GM21576 (cell line): Measurements from ENCODE around the gene CNGB1.
"Not testable (repeated sequence)": the region's sequence is repeated elsewhere in the genome, so short reads cannot be mapped to it uniquely, and the experiment has no call there.

Experiments used
- ATAC-seq: cut with Tn5 transposase; IDR thresholded peaks from one replicate; pipeline ENCODE4 v1.9.1; 2021; ENCODE audit warnings: mild to moderate bottlenecking, moderate library complexity; ENCODE audit not compliant: unreplicated experiment

Gene CNGB1

DNA sequence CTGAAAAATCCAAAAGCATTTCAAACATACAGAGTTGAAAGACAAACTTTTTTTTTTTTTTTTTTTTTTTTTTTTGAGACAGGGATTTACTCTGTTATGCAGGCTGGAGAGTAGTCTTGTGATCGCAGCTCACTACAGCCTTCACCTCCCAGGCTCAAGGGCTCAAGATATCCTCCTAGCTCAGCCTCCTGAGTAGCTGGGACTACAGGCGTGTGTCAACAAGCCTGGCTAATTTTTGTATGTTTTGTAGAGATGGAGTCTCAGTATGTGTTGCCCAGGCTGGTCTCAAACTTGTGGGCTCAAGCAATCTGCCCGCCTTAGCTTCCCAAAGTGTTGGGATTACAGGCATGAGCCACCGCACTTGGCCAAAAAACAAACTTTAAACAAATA is 104.4 kb downstream of the CNGB1 start:
- no peak for ATAC-seq

DNA sequence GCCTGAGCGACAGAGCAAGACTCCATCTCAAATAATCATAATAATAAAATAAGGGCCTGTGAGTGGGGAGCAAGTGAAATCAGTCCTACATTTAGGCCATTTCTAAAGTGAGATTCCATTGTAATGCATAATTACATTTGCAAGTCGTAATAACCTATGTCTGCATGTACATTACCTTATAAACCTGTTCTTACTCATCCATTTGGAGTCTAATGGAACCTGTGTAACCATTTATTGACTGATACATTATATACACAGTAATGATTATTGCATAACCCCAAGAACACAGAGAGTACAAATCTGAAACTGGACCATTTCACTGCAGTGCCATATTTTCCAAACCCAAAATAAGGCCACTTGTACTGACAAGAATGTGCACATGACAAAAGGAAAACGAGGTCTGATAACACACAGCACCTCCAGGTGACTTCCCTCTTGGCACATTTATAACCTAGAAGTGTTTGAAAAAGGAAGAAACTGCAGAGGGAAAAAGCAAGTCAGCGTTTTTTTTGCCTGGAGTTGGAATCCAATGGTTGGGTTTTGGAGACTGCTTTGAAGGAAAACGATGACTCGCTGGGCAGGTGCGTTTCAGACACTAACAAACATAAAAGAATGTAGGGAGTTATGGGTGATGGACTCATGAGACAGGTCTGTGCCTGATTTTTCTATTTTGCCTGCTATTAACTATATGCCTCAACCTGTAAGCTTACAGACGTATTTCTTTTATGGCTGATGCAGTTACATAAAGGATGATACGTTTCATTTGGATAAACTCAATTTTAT is 105.0 kb downstream of the CNGB1 start:
- ATAC-seq = no peak

DNA sequence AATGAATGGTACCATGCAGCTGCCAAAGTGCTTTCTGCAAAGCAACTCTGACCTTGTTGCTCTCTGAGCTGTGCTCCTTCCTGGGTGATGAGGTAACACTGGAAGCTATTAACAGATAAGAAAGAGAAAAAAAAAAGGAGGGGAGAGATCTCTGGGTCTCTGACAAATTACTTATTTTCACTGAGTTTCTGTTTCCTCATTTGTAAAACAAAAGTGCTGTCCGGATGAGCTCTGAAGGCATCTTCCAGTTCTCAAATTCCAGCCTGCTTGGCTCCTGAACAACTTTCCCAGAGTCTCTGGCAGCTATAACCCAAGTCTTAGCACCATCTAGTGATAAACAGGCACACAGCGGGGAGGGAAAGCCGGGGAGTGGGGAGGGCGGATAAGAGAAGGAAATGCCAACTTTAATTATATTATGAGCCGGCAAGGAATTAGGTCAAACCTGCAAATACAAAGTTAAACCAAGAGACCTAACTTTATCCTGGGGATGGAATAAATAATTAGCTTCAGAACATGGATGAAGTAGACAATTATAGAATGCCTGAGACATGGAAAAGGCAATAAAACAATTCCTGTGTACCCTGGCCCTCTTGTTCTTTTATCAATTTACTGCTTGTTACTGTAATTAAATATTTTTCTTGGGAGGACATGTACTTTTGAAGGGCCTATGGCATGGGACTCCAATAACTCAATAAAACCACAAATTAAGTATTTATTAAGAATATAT is 107.3 kb downstream of the CNGB1 start:
- ATAC-seq = no peak

DNA sequence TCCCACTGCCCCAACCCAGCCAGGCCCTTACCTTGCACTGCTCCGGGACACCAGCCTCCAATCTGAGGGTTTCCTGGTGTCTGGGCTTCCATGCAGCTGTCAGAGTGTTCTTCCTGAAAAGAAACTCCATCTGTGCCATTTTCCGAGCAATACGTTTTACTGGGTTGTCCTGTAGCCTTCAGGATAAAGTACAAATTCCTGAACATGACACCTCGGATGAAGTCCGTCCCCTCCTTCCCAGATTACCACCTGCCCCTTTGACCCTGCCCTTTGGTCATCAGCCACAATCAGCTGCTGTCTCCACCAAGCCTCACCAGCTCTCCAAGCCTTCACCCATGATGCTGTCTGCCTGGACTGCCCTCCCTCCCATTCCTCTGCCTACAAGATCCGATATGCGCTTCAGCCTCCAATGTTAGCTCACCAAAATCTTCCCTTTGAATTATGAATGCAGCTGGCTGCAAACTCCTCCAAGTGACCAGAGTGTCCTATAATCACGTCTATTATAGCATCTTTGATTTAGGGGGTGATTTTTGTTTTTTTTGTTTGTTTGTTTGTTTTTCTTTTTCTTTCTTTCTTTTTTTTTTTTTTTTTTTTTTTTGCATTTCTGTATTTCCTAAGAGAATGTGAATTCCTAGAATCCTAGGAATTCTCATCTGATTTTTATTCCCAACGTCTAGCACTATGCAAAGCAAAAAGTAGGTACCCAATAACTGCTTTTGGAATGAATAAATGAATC is 108.1 kb downstream of the CNGB1 start:
- ATAC-seq = no peak

DNA sequence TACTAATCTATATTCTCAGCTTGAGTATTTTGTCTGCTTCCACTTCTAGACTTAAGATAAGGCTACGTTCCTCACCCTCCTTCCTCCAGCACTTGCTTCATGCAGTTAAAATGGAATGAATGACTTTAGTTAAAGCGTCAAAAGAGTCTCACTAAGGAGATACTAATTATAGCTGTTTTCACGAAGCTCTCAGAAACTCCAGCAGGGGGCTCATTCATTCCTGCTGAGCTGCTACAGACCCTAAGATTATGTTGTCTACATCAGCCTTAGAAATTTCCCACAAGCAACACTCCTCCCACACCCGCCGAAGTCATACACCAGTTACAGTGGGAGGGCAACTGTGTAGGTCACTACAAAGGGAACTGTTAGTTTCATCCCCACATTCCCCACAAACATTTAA is 111.6 kb downstream of the CNGB1 start:
- no peak for ATAC-seq

DNA sequence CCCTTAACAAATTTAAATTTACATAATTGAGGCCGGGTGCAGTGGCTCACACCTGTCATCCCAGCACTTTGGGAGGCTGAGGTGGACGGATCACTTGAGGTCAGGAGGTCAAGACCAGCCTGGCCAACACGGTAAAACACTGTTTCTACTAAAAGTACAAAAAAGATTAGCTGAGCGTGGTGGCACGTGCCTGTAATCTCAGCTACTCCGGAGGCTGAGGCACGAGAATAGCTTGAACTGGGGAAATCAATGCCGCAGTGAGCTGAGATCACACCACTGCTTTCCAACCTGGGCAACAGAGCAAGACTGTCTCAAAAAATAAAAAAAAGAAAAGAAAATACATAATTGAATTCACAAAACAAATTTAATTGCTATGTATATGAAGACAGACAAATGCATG is 112.3 kb downstream of the CNGB1 start:
- ATAC-seq = no peak

DNA sequence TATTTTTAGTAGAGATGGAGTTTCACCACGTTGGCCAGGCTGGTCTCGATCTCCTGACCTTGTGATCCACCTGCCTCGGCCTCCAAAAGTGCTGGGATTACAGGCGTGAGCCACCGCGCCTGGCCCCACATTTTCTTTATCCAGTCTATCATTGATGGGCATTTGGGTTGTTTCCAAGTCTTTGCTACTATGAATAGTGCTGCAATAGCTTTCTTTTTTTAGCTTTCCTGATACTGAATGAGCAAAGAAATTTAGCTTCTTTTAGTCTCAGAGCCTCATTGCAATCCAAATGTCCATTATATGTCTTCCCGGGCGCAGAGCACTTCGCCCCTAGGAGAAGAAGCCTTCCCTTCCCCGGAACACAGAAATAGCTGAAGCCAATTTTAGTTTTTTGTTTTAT is 112.9 kb downstream of the CNGB1 start:
- not testable (repeated sequence) for ATAC-seq

DNA sequence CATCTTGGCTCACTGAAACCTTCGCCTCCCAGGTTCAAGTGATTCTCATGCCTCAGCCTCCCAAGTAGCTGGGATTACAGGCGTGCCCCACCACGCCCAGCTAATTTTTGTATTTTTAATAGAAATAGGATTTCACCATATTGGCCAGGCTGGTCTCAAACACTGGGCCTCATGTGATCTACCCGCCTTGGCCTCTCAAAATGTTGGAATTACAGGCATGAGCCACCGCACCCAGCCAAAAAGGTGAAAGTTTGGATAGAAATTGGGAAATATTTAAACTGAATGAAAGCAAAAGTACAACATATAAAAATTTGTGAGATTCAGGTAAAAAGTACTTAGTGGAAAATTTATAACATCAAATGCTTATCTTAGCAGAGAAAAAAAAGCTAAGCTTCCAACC is 115.7 kb downstream of the CNGB1 start:
- no peak for ATAC-seq

DNA sequence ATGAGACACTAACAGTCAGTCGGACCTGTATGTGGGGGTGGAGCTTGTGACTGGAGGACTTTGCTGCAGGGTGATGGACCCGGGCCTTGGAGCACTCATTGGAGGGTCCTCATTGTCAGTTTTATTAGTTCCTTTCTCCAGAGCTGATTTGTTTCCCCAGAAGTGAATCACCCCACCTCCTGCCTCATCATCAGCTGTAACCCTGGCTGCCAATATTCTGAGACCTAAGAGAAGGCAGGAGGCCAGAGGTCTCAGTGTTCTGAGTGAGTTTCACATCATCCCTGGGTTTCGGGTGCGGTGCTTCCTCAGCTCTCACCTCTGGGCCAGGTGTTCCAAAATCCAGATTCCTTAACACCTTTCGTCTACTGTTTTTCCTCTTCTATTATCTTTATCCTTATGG is 118.7 kb downstream of the CNGB1 start:
- ATAC-seq = no peak

DNA sequence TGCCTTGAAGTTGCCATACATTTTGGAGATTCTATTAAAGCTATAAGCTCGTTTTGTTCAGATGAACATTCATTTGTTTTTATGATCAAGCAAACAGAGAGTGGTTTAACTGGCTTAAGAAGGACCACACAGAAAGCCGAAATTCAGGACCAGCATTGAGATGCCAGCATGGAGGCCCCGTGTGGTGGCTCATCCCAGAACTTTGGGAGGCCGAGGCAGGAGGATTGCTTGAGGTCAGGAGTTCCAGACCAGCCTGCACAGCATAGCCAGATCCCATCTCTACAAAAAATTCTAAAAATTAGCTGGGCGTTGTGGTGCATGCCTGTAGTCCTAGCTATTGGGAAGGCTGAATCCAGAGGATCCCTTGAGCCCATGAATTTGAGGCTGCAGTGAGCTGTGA is 122.7 kb downstream of the CNGB1 start:
- no peak for ATAC-seq

DNA sequence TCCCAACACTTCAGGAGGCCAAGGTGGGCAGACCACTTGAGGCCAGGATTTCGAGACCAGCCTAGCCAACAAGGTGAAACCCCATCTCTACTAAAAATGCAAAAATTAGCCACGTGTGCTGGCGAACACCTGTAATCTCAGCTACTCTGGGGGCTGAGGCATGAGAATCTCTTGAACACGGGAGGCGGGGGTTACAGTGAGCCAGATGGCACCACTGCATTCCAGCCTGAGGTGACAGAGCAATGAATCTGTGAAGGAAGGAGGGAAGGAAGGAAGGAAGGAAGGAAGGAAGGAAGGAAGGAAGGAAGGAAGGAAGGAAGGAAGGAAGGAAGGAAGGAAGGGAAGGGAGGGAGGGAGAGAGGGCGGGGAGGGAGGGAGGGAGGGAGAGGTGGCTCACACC is 124.0 kb downstream of the CNGB1 start:
- not testable (repeated sequence) for ATAC-seq

DNA sequence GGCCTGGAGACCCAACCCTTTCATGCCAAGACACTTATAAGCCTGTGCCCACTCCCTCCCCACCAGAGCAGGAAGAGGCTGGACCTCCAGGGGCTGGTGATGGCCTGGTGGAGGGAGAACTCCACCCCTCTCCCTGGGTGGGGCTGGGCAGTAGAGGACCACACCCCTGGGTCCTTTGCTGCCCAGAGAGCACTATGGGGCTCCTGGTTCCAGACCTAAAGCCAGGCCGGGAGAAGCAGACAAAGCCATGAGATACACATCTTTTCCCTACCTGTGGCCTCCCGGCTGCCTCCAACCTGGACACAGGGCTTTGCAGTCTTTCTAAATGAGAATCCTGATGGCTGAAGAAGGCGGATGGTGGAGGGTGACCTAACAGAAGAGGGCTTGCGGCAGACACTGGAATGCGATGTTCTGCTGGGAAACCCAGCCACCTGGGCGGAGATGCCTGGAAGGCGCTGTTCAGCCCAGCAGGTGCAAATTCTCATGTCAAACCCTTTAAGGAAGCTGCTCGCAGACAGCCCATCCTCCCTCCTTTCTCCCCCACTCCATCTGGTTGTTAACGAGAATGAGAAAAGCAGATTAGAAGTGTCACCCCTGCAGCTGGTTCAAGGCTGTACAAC is 124.7 kb downstream of the CNGB1 start:
- ATAC-seq = no peak

DNA sequence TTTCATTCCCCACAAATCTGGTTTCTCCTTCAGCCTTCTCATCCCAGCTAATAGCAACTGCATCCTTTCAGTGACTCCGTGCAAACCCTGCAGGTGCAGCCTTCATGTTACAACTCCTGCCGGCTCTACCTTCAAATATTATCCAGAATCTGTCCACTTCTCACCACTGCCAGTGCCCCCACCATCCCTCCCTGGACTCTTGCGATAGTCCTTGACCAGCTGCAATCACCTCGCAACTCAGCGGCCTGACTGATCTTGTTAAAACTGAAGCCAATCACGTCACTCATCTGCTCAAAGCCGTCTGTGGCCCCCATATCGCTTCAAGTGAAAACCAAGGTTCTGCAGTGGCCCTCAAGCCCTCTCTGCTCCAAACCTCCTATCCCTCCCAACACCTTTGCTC is 125.8 kb downstream of the CNGB1 start:
- no peak for ATAC-seq

DNA sequence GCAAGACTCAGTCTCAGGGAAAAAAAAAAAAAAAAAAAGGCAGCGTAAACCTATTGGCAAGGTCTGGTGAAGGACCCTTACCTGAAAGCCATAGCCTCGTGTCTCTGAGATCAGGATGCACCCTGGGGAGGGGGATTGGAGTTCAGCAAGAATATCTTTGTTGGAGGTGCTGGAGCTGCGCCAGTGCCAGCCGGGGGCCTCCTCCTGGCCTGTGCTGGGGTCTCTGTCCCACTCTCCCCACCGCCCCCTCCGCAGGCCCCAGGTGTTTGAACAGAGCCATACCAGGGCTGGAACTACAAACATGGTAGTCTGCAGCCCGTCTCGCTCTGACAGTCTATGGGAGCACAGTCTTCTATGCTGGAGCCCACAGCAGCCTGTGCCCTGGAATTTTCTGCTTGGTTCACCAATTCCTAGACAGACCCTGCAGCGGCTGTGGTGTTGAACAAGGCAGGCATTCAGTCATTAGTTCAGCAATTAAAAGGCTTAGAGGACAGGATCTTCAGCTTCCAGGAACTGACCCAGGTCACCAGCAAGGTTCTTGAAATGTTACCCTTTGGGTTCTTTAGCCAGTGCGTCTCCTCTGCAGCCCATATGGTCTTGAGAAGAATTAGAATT is 126.4 kb downstream of the CNGB1 start:
- no peak for ATAC-seq

DNA sequence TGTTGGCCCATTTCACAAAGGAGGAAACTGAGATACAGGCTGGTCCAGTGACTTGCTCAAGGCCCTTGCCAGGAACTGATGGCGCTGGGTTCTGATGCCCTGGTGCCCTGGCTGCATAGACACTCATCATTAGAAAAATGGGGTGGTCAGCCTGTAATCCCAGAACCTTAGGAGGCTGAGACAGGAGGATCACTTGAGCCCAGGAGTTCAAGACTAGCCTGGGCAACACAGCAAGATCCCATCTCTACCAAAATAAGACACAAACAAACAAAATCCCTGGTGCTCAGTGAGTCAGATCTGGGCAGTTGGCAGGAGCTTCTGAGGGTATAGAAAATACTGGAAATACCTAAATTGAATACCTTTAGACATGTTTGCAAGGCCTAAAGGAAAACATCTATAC is 127.5 kb downstream of the CNGB1 start:
- no peak for ATAC-seq

DNA sequence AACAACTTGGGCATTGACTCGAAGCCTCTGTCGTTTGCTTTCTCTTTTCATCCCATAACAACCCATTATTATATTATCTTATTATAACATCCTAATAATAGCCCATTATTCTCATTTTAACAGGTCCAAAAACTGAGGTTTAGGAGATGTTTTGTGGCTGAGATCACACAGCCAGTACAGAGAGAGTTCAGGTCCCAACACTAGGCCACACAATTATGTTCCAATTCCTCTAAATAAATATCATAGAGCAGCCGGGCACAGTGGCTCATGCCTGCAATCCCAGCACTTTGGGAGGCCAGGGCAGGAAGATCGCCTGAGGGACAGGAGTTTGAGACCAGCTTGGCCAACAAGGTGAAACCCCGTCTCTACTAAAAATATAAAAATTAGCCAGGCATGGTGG is 128.3 kb downstream of the CNGB1 start:
- no peak for ATAC-seq

DNA sequence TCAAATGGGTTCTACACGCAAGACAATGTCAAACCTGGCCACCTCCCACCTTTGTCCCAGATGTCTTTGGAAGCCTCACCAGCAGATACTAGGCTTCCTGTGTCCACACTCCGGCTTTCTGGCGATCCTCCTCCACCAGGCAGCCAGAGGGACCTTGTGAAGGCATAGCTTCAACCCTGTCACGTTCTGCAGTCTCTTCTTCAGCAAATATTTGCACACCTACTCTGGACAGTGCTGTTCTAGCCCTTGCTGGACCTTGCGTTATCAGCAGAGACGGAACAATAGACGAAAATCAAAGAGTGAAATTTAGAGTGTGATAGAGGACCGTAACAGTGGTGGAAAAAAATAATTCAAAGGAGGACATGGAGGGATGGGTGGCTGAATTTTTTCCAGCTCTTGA is 130.1 kb downstream of the CNGB1 start:
- ATAC-seq = no peak

DNA sequence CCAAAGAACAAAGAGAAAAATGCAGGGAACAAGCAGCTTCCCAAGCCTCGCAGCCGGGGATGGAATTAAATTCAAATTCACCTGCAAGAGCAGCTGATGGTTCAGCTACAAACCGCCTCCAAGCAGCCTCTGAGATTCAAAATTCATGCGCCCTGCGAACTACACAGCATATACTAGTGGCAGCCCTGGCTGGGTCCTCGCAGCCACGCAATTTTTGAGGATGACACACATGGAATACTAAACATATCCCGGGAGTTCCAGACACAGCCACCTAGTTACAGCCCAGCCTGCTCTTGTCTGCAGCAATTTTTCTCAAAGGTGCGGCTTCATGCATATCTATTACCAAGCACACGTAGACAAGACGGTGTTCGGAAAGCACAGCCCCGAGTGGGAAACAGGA is 132.8 kb downstream of the CNGB1 start:
- no peak for ATAC-seq

DNA sequence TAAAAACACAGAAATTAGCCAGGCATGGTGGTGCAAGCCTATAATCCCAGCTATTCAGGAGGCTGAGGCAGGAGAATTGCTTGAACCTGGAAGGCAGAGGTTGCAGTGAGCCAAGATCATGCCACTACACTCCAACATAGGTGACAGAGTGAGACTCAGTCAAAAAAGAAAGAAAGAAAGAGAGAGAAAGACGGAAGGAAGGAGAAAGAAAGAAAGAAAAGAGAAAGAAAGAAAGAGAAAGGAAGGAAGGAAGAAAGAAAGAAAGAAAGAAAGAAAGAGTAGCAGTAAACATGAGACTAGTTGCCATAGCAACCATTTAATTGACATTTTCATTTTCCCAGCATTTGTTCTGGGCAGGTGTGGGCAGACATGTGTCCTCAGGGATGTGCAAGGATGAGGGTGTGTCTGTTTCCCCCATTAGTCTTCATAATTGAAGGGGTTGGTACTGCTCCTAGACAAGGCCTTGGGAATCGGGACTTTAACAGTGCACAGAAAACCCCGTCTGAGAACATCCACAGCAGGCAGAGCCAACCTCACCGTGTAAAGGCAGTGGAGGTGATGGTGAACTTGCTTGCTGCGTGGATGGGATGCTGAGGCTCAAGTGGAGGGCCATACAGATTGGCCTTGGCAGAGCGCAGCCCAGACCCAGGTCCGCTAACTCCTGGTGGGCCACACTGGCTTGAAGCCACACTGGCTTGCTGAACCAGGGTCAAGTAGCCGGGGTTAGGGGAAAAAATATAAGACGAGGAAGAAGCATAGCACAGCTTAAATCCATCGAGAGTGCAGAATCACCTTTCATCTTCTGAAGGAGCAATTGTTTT is 133.4 kb downstream of the CNGB1 start:
- no peak for ATAC-seq

DNA sequence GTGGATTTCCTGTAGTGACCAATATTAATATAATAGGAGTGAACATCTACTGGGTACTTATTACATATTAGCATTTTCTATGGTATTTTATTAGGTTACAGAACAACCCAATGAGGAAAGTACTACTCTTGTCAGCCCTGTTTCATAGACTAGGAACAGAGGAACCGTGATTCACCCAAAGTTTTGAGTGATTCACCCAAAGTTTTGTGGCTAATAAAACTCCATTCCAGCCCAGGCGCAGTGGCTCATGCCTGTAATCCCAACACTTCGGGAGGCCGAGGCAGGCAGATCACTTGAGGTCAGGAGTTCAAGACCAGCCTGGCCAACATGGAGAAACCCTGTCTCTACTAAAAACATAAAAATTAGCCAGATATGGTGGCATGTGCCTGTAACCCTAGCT is 135.5 kb downstream of the CNGB1 start:
- not testable (repeated sequence) for ATAC-seq
